ENCODE measurements around the gene SRSF7.

The SRSF7 gene

DNA sequence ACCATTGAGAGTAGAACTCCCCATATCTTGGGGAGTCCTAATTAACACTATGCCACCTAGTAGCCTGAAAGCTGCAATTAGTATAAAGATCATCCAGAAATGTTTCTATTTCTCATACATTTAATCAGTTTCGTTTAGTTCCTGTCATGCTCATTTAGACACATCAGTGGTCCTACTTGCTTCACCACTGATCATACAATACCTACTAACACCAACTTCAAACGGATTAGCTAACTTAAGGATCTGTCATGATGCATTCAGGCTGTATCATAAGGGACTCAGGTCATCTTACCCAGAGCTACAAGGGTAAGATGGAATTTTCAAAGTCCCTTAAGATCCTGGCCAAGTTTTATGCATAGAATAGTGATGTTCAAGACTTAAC is 6.8 kb downstream of the SRSF7 start:
- Histone ChIP-seq H2AFZ (ENCODE audit: low read depth, low read length) (no peak overlapping the region), H2AK5ac (ENCODE audit: low read length, severe bottlenecking) (no peak overlapping the region)

DNA sequence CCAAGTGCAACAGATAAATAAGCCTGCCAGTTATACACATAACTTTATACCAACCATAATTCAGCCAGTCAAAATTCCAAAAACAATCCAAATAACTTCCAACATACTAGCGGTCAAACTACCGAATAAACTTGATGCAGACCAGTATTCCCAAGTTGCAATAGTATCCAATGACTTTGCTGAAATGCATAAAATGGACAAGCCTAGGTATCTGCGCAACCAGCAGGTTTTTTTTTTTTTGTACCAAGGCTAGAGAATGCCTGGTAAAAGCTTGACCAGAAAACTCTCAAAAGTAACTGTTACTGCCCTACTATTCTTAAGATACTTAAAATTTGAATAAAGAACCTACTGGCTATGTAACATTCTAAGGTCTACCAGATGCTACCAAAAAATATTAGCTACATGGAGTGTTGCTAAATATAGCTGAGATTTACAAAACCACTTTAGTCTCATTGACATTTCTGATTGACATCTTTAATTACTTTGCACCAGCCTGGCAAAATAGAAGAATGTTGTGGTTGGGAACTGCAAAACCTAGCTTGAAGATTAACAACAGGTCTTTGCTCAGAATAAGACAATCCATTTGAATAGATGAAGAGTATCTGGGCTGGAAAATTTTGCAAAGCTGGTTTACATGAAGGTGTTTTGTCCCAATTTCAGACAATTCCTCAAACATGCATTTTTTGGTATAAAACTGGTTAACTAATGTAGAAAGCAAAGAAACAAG is 7.3 kb downstream of the SRSF7 start:
- Histone ChIP-seq H3K27ac (ENCODE audit: low read length, poor library complexity, severe bottlenecking) (no peak overlapping the region), H3K9ac (ENCODE audit: low read length) (peak overlapping the region; percentile 4), H2AK5ac (ENCODE audit: low read length, severe bottlenecking) (no peak overlapping the region), H3K27me3 (ENCODE audit: control insufficient read depth in 1 of 2, insufficient read depth in 1 of 2, low read length in 2 of 2) (no peaks in the 10 kb centered on the region), H3K4me2 (ENCODE audit: low read length, poor library complexity, severe bottlenecking) (no peak overlapping the region), H2BK5ac (ENCODE audit: low read depth, low read length, poor library complexity, severe bottlenecking) (no peak overlapping the region), H2BK12ac (ENCODE audit: low read length in 2 of 2) (no peak overlapping the region), H3K4ac (ENCODE audit: low read depth in 1 of 2, low read length in 2 of 2) (no peak overlapping the region), H3K9me3 (ENCODE audit: control insufficient read depth, low read length) (peaks cover 6% of the 10 kb centered on the region), H3K4me3 (ENCODE audit: insufficient read depth in 1 of 2, low read depth in 1 of 2, low read length in 2 of 2) (no peak overlapping the region), H2AFZ (ENCODE audit: low read depth, low read length) (no peak overlapping the region), H4K8ac (ENCODE audit: low read length) (no peak overlapping the region), H3K79me1 (replicated peaks; ENCODE audit: low read length, poor library complexity, severe bottlenecking) (peaks cover 5% of the 10 kb centered on the region), H3K14ac (ENCODE audit: low read length in 2 of 2) (no peak overlapping the region), H3K36me3 (ENCODE audit: control insufficient read depth in 1 of 2, insufficient read depth in 2 of 2, low read depth in 1 of 2, low read length in 2 of 2) (peaks cover 28 to 88% of the 10 kb centered on the region in 2 experiments), H3K23ac (ENCODE audit: low read length in 2 of 2) (no peak overlapping the region), H3K4me1 (ENCODE audit: control insufficient read depth, insufficient read depth, low read depth, low read length) (peaks cover 5% of the 10 kb centered on the region), H4K91ac (ENCODE audit: low read length) (no peak overlapping the region), H2BK120ac (ENCODE audit: low read depth, low read length) (no peak overlapping the region), H2BK15ac (ENCODE audit: low read depth, poor library complexity, severe bottlenecking) (no peak overlapping the region), H3K18ac (ENCODE audit: low read depth in 1 of 2, low read length in 2 of 2) (no peak overlapping the region)
- WGBS, result 97% methylated on average over 3 of the region's 3 CpGs
- no peak for DNase-seq

More for the DNA sequence above, 6.8 kb downstream of the SRSF7 start:
- DNase-seq, result no peak
- WGBS, result 98% methylated on average over 2 of the region's 2 CpGs
- Histone ChIP-seq H3K18ac (ENCODE audit: low read depth in 1 of 2, low read length in 2 of 2) (no peak overlapping the region), H3K9me3 (ENCODE audit: control insufficient read depth, low read length) (peaks cover 4% of the 10 kb centered on the region), H3K4ac (ENCODE audit: low read depth in 1 of 2, low read length in 2 of 2) (no peak overlapping the region), H3K27me3 (ENCODE audit: control insufficient read depth in 1 of 2, insufficient read depth in 1 of 2, low read length in 2 of 2) (no peaks in the 10 kb centered on the region), H3K79me1 (replicated peaks; ENCODE audit: low read length, poor library complexity, severe bottlenecking) (peaks cover 4% of the 10 kb centered on the region), H2BK15ac (ENCODE audit: low read depth, poor library complexity, severe bottlenecking) (no peak overlapping the region), H4K91ac (ENCODE audit: low read length) (no peak overlapping the region), H2BK120ac (ENCODE audit: low read depth, low read length) (no peak overlapping the region), H2BK12ac (ENCODE audit: low read length in 2 of 2) (no peak overlapping the region), H3K4me2 (ENCODE audit: low read length, poor library complexity, severe bottlenecking) (no peak overlapping the region), H3K23ac (ENCODE audit: low read length in 2 of 2) (no peak overlapping the region), H3K27ac (ENCODE audit: low read length, poor library complexity, severe bottlenecking) (no peak overlapping the region), H3K9ac (ENCODE audit: low read length) (peak overlapping the region; percentile 4), H4K8ac (ENCODE audit: low read length) (no peak overlapping the region), H3K14ac (ENCODE audit: low read length in 2 of 2) (no peak overlapping the region), H3K4me3 (ENCODE audit: insufficient read depth in 1 of 2, low read depth in 1 of 2, low read length in 2 of 2) (no peak overlapping the region), H3K36me3 (ENCODE audit: control insufficient read depth in 1 of 2, insufficient read depth in 2 of 2, low read depth in 1 of 2, low read length in 2 of 2) (peaks cover 25 to 88% of the 10 kb centered on the region in 2 experiments), H2BK5ac (ENCODE audit: low read depth, low read length, poor library complexity, severe bottlenecking) (no peak overlapping the region), H3K4me1 (ENCODE audit: control insufficient read depth, insufficient read depth, low read depth, low read length) (peaks cover 5% of the 10 kb centered on the region)

DNA sequence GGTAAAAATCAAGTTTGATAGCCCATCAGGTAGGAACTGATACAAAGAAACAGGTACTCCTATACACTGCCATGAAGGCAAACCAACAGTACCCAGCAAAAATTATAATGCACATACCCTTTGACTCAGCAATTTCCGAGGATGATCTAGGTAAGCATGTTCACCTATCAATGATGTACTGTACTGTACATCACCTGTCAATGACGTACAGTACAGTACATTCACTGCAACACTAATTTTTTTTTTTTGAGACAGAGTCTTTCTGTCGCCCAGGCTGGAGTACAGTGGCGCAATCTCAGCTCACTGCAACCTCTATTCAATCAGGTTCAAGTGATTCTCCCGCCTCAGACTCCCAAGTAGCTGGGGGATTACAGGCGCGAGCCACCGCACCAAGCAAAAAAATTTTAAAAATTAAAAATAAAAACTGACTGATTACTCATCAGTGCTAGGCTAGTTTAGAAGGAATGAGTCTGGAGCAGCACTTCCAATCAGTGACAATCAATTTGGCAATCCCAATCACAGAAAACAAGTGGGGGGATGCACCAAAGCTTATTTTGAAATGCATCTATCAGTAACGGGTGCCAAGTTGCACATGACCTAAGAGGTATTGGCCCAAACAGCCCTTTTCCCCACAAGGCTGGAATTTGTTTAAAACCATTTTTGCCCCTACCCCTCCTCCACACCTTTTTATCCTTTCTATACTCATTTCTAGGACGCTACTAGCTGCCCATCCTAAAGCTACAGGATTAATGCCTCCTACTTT is 8.2 kb downstream of the SRSF7 start:
- peaks cover 6% of the 10 kb centered on the region for H3K9me3 ChIP-seq (ENCODE audit: control insufficient read depth, low read length)
- peaks cover 3% of the 10 kb centered on the region for H3K4me1 ChIP-seq (ENCODE audit: control insufficient read depth, insufficient read depth, low read depth, low read length)
- no peak overlapping the region for H3K27ac ChIP-seq (ENCODE audit: low read length, poor library complexity, severe bottlenecking)
- H3K18ac ChIP-seq (ENCODE audit: low read depth in 1 of 2, low read length in 2 of 2), result no peak overlapping the region
- no peak overlapping the region for H3K14ac ChIP-seq (ENCODE audit: low read length in 2 of 2)
- DNase-seq, result peak; percentile 37
- H2BK12ac ChIP-seq (ENCODE audit: low read length in 2 of 2), result no peak overlapping the region
- no peak overlapping the region for H4K8ac ChIP-seq (ENCODE audit: low read length)
- H3K36me3 ChIP-seq (ENCODE audit: control insufficient read depth in 1 of 2, insufficient read depth in 2 of 2, low read depth in 1 of 2, low read length in 2 of 2), result peaks cover 27 to 87% of the 10 kb centered on the region in 2 experiments
- H2AK5ac ChIP-seq (ENCODE audit: low read length, severe bottlenecking), result no peak overlapping the region
- H3K4me2 ChIP-seq (ENCODE audit: low read length, poor library complexity, severe bottlenecking), result no peak overlapping the region
- H3K9ac ChIP-seq (ENCODE audit: low read length), result peak overlapping the region; percentile 4
- H3K4ac ChIP-seq (ENCODE audit: low read depth in 1 of 2, low read length in 2 of 2), result no peak overlapping the region
- H2BK15ac ChIP-seq (ENCODE audit: low read depth, poor library complexity, severe bottlenecking), result no peak overlapping the region
- 94% methylated on average over 7 of the region's 10 CpGs for WGBS
- H2AFZ ChIP-seq (ENCODE audit: low read depth, low read length), result no peak overlapping the region
- no peak overlapping the region for H3K23ac ChIP-seq (ENCODE audit: low read length in 2 of 2)
- no peak overlapping the region for H2BK5ac ChIP-seq (ENCODE audit: low read depth, low read length, poor library complexity, severe bottlenecking)
- no peak overlapping the region for H2BK120ac ChIP-seq (ENCODE audit: low read depth, low read length)
- peaks cover 7% of the 10 kb centered on the region for H3K79me1 ChIP-seq (replicated peaks; ENCODE audit: low read length, poor library complexity, severe bottlenecking)
- H3K4me3 ChIP-seq (ENCODE audit: insufficient read depth in 1 of 2, low read depth in 1 of 2, low read length in 2 of 2), result no peak overlapping the region
- H4K91ac ChIP-seq (ENCODE audit: low read length), result no peak overlapping the region
- H3K27me3 ChIP-seq (ENCODE audit: control insufficient read depth in 1 of 2, insufficient read depth in 1 of 2, low read length in 2 of 2), result no peaks in the 10 kb centered on the region

All from mesenchymal stem cell (in vitro differentiated cells and primary cell).